GM19351 (cell line): ENCODE data around the gene FAM117B.
A peak's percentile ranks its signal among the peaks of the same experiment; 100 is the strongest.

Source experiments
- ATAC-seq: cut with Tn5 transposase; IDR thresholded peaks from one replicate; pipeline ENCODE4 v1.9.1; 2021; ENCODE audit warnings: mild to moderate bottlenecking, moderate library complexity; ENCODE audit not compliant: unreplicated experiment

Gene FAM117B

GRCh38 chr2:202634556-202635427 lies at the start of gene FAM117B:
Gene FAM117B, plus strand, starts transcription at chr2:202634969. Its CDS starts 219 bp downstream, at chr2:202635188.
- ATAC-seq, result peak; percentile 89

GRCh38 chr2:202588647-202589581 lies 45.9 kb upstream of the FAM117B start:
- peak; percentile 94 for ATAC-seq

- ATAC-seq, result no peak
Observed at GRCh38 chr2:202589582-202589949, 45.2 kb upstream of the FAM117B start.

GRCh38 chr2:202592566-202592965 lies 42.2 kb upstream of the FAM117B start:
- no peak for ATAC-seq

GRCh38 chr2:202599105-202599504 lies 35.7 kb upstream of the FAM117B start:
- no peak for ATAC-seq

- no peak for ATAC-seq
Observed at GRCh38 chr2:202599911-202600310, 34.9 kb upstream of the FAM117B start.

GRCh38 chr2:202604699-202605098 lies 30.1 kb upstream of the FAM117B start:
- no peak for ATAC-seq

GRCh38 chr2:202605174-202605573 lies 29.6 kb upstream of the FAM117B start:
- no peak for ATAC-seq

GRCh38 chr2:202608142-202608852 lies 26.5 kb upstream of the FAM117B start:
- ATAC-seq, result peak; percentile 47

- ATAC-seq, result peak; percentile 88
Observed at GRCh38 chr2:202609381-202610145, 25.2 kb upstream of the FAM117B start.

GRCh38 chr2:202610380-202610779 lies 24.4 kb upstream of the FAM117B start:
- ATAC-seq, result no peak

- ATAC-seq, result no peak
Observed at GRCh38 chr2:202612145-202612544, 22.6 kb upstream of the FAM117B start.

GRCh38 chr2:202613479-202613878 lies 21.3 kb upstream of the FAM117B start:
- ATAC-seq, result no peak

GRCh38 chr2:202624133-202624532 lies 10.6 kb upstream of the FAM117B start:
- ATAC-seq, result no peak

- no peak for ATAC-seq
Observed at GRCh38 chr2:202627042-202627441, 7.7 kb upstream of the FAM117B start.

GRCh38 chr2:202628646-202629198 lies 6.0 kb upstream of the FAM117B start:
- no peak for ATAC-seq

GRCh38 chr2:202632682-202633290 lies 2.0 kb upstream of the FAM117B start:
- ATAC-seq, result no peak

- no peak for ATAC-seq
Observed at GRCh38 chr2:202633470-202633869, 1.3 kb upstream of the FAM117B start.

- peak; percentile 53 for ATAC-seq
Observed at GRCh38 chr2:202635428-202636212, 851 bp downstream of the FAM117B start.
